Activated effector memory CD4-positive, alpha-beta T cell treated with anti-CD3 and anti-CD28 coated beads, Interleukin-2, amount 50 U/mL, for 16 hours (primary cell): ENCODE data around the gene SPEG.

Experiments
- DNase-seq: peaks from one replicate; pipeline ENCODE4 v3.0.0-alpha.2; 2020

The SPEG gene

GRCh38 chr2:219499555-219499954 lies 64.9 kb downstream of the SPEG start:
- no peak for DNase-seq

- DNase-seq = no peak
These were observed 65.5 kb downstream of the SPEG start for GRCh38 chr2:219500135-219500534.

- DNase-seq = no peak
These were observed 67.2 kb downstream of the SPEG start for GRCh38 chr2:219501849-219502248.

GRCh38 chr2:219502618-219503017 lies 68.0 kb downstream of the SPEG start:
- DNase-seq = no peak

- DNase-seq = no peak
These were observed 70.9 kb downstream of the SPEG start for GRCh38 chr2:219505585-219505984.

GRCh38 chr2:219506153-219506801 lies 71.6 kb downstream of the SPEG start:
- DNase-seq = no peak

- DNase-seq = no peak
These were observed 72.3 kb downstream of the SPEG start for GRCh38 chr2:219506802-219507526.

- DNase-seq = no peak
These were observed 73.2 kb downstream of the SPEG start for GRCh38 chr2:219507581-219508443.

- no peak for DNase-seq
These were observed 73.7 kb downstream of the SPEG start for GRCh38 chr2:219508444-219508734.

- DNase-seq = no peak
These were observed 74.5 kb downstream of the SPEG start for GRCh38 chr2:219508971-219509779.

- peak; percentile 80 for DNase-seq
These were observed 75.3 kb downstream of the SPEG start for GRCh38 chr2:219509780-219510511.

- no peak for DNase-seq
These were observed 76.0 kb downstream of the SPEG start for GRCh38 chr2:219510512-219511135.

GRCh38 chr2:219511547-219512325 lies 77.1 kb downstream of the SPEG start:
- DNase-seq = no peak

- no peak for DNase-seq
These were observed 78.0 kb downstream of the SPEG start for GRCh38 chr2:219512524-219513216.

GRCh38 chr2:219513787-219514186 lies 79.1 kb downstream of the SPEG start:
- no peak for DNase-seq

GRCh38 chr2:219514196-219514761 lies 79.6 kb downstream of the SPEG start, which contains the start of gene ASIC4:
Gene ASIC4 (plus strand): TSS chr2:219514482. CDS start chr2:219514725, 243 bp downstream.
- no peak for DNase-seq

- DNase-seq = no peak
These were observed 80.2 kb downstream of the SPEG start for GRCh38 chr2:219514836-219515235.

GRCh38 chr2:219515874-219516629 lies 81.4 kb downstream of the SPEG start:
- DNase-seq = no peak

GRCh38 chr2:219516888-219517287 lies 82.2 kb downstream of the SPEG start:
- no peak for DNase-seq
